Activated T-cell treated with anti-CD3 and anti-CD28 coated beads for 4 hours (primary cell): ENCODE results near the gene HS3ST1.
"Not testable (repeated sequence)": the region's sequence is repeated elsewhere in the genome, so short reads cannot be mapped to it uniquely, and the experiment has no call there.

ENCODE experiments used
- DNase-seq: peaks from one replicate; pipeline ENCODE4 v3.0.0-alpha.2; 2020

The HS3ST1 gene

GRCh38 chr4:11397819-11398610 lies 30.7 kb downstream of the HS3ST1 start:
- no peak for DNase-seq

GRCh38 chr4:11397146-11397545 lies 31.5 kb downstream of the HS3ST1 start:
- DNase-seq, result no peak

- DNase-seq, result no peak
Observed at GRCh38 chr4:11393551-11393950, 35.1 kb downstream of the HS3ST1 start.

- DNase-seq, result not testable (repeated sequence)
Observed at GRCh38 chr4:11384072-11384471, 44.6 kb downstream of the HS3ST1 start.

GRCh38 chr4:11376571-11376970 lies 52.1 kb downstream of the HS3ST1 start:
- no peak for DNase-seq

- DNase-seq, result no peak
Observed at GRCh38 chr4:11376146-11376545, 52.5 kb downstream of the HS3ST1 start.

- no peak for DNase-seq
Observed at GRCh38 chr4:11368701-11369115, 60.0 kb downstream of the HS3ST1 start.

- DNase-seq, result no peak
Observed at GRCh38 chr4:11367371-11367770, 61.3 kb downstream of the HS3ST1 start.

GRCh38 chr4:11366859-11367258 lies 61.8 kb downstream of the HS3ST1 start:
- DNase-seq, result no peak

- no peak for DNase-seq
Observed at GRCh38 chr4:11365039-11365438, 63.7 kb downstream of the HS3ST1 start.

- DNase-seq, result no peak
Observed at GRCh38 chr4:11359591-11359990, 69.1 kb downstream of the HS3ST1 start.

- no peak for DNase-seq
Observed at GRCh38 chr4:11355226-11355625, 73.5 kb downstream of the HS3ST1 start.

GRCh38 chr4:11354531-11354930 lies 74.2 kb downstream of the HS3ST1 start:
- DNase-seq, result no peak

- DNase-seq, result no peak
Observed at GRCh38 chr4:11348449-11349088, 80.1 kb downstream of the HS3ST1 start.

GRCh38 chr4:11344916-11345315 lies 83.8 kb downstream of the HS3ST1 start:
- DNase-seq, result no peak

- no peak for DNase-seq
Observed at GRCh38 chr4:11343536-11343935, 85.2 kb downstream of the HS3ST1 start.
